ENCODE results near the gene BLTP3A.
"Not testable (repeated sequence)": the region's sequence is repeated elsewhere in the genome, so short reads cannot be mapped to it uniquely, and the experiment has no call there.

Gene BLTP3A

DNA sequence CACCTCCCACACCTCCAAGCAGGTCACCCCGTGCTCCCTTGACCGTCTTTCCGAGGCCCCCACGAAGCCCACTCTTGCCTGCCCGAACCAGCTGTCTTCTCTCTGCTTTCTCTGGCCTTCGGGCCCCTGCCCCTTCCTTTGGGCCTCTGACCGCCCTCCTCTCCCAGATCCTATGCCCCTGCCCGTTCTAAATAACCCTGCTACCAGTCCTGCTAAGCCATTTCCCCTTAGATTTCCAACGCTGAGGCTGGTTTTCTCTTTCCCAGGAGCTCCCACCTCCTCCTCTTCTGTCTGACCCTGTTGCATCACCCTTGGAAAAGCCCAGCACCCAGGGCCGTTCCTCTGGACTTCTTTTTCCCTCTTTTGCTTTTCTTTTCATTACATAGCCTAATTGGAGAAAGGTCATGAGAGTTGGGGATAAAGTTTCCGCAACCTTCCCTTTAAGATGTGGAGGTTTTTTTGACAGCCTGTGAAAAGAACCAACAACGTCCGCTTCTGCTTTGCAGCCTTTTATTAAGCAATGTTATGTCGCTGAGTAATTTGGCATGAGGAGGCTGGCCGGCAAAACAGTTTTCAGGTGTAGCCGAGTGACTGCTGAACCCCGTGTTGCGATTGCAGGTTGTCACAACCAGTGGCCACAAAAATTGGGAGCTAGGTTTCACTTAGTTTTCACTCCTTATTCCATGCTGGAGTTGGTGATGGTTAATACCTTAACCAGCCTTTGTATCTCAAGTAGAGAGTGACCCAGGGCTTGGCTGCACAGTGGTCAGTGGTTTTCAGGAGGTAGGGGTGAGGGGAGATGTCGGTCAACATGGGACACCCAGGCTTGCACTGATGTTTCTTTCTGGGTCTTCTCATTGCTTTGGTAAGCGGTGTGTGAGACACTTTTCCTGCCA is 970 bp downstream of the BLTP3A start:
- DNase-seq: peak in 1 of 5 experiments; percentile 54

DNA sequence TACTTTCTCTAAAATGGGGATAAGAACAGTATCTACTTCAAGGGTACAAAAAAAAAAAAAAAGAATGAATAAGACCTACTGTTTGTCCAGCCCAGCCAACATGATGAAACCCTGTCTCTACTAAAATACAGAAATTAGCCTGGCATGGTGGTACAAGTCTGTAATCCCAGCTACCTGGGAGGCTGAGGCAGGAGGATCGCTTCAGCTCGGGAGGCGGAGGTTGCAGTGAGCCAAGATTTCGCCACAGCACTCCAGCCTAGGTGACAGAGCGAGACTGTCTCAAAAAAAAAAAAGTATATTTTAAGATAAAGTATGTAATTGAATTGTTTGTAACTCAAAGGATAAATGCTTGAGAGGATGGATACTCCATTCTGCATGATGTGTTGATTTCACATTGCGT is 2.0 kb downstream of the BLTP3A start:
- no peak for DNase-seq

DNA sequence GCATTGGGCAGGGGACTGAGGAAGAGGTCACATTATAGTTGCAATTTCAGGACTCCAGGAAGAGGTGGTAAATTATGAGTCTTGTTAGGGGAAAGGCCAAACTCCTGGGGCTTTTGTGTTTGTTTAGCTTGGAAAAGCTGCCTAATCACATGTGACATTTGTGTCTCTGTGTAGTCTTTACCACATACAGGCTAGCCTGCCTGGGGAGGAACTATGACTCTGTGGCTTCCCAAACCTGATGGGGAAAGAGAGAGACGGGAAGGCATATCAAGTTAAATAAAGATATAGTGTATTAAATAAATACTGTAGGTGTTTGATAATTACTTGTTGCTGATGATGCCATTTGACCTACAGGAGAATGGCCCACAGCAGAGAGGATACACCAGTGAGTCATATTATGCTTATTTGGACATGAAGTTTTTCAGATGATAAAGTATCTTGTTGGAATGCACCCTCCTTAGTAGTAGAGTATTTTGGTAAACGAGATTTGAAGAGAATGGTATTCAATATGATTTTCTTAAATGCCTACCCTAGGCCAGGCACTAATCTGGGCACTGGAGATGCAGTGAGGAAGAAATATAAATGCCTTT is 4.0 kb downstream of the BLTP3A start:
- DNase-seq: no peak

DNA sequence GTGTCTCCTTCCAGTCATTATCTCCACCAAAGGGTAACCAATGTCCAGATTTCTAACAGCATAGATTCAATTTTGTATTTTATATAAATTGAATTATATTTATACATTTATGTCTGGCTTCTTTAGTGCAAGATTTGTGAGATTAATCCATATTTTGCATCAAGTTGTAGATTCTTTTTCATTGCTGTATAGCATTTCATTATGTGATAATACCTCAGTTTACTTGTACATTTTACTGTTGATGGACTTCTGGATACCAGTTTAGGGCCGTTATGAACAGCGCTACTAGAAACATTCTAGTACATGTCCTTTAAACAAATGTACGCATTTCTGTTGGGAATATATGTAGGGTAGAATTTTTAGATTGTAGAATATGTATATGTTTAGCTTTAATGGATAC is 6.2 kb downstream of the BLTP3A start:
- DNase-seq: no peak

DNA sequence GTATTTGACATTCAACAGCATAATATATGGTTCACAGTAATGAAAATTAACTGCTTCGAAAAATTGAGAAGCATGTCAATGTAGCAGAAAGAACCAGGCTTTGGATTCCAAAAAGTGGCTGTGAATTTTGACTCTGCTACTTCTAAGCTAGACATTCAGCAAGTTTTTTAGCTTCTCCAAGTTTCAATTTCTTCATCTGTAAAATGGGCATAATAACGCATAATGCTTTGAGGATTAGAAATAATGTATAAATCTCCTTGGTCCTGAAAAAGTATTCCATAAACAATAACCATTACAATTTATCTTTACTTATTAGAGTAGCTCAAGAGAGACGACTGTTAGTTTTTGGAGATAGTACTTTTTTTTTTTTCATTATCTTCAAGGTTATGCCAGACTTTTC is 7.7 kb downstream of the BLTP3A start:
- no peak for DNase-seq

DNA sequence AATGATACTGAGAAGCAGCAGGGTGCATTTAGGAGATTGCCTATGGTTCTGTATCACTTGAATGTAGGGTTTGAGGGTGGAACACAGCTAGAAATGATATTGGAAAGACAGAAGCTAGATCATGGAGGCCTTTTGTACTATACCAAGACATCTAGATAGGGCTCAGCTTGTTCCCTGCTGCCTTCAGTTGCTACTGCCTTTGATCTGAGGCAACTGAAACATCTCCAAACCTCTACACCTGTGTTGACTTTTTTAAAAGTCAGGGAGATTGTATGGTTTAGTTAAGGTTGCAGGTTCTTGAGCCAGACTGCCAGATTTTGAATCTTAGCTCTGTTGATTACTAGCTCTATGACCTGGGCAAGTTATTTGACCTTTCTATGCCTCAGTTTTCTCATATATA is 12.7 kb downstream of the BLTP3A start:
- DNase-seq: no peak

DNA sequence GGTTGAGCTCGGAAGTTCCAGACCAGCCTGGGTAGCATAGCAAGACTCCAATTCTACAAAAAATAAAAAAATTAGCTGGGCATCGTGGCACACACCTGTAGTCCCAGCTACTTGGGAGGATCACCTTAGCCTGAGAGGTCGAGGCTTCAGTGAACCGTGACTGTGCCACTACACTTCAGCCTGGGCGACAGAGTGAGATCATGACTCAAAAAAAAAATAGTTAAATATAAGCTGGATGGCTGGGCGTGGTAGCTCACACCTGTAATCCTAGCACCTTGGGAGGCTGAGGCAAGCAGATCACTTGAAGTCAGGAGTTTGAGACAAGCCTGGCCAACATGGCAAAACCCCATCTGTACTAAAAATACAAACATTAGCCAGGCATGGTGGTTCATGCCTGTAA is 13.2 kb downstream of the BLTP3A start:
- not testable (repeated sequence) for DNase-seq

DNA sequence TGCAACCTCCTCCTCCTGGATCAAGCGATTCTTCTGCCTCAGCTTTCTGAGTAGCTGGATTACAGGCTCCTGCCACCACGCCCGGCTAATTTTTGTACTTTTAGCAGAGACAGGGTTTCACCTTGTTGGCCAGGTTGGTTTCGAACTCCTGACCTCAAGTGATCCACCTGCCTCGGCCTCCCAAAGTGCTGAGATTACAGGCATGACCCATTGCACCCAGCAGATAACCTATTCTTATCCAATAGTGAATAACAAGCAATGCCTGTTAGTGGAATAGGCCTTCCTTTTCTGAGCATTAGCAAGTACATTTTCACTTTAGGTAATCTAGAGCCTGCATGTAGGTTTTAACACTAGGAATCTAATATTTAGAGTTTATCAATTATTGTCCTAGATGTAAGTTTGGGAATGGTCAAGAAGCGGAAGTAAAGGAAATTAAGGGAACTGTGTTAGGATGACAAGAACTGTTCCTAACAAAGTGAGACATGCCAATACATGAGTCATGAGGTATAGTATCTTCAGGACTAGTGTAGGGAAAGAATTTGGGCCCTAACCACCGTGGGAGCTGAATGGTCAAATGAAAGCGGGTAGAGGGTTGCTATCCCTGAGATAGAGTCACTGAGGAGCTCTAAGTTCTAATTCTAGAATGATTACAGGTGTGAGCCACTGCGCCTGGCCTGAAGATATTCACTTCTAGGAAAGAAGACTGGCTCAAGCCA is 15.0 kb downstream of the BLTP3A start:
- no peak for DNase-seq

DNA sequence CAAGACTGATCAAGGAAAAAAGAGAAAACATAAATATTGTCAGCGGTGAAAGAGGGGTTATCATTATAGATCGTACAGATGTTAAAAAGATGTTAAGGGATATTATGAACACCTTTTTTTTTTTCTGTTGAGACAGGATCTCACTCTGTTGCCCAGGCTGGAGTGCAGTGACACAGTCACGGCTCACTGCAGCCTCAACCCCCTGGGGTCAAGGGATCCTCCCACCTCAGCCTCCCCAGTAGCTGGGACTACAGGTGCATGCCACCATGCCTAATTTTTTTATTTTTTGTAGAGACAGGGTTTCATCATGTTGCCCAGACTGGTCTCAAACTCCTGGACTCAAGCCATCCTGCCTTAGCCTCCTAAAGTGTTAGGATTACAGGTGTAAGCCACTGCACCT is 16.6 kb downstream of the BLTP3A start:
- not testable (repeated sequence) for DNase-seq

DNA sequence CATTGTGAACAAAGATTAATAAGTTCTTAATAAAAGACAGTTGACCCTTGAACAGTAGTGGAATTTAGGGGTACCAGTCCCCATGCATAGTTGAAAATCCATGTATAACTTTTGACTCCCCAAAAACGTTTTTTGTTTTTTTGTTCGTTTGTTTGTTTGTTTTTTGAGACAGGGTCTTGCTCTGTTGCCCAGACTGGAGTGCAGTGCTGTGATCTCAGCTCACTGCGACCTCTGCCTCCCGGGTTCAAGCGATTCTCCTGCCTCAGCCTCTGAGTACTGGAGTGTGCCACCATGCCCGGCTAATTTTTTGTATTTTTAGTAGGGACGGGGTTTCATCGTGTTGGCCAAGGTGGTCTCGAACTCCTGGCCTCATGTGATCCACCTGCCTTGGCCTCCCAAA is 17.5 kb downstream of the BLTP3A start:
- not testable (repeated sequence) for DNase-seq

DNA sequence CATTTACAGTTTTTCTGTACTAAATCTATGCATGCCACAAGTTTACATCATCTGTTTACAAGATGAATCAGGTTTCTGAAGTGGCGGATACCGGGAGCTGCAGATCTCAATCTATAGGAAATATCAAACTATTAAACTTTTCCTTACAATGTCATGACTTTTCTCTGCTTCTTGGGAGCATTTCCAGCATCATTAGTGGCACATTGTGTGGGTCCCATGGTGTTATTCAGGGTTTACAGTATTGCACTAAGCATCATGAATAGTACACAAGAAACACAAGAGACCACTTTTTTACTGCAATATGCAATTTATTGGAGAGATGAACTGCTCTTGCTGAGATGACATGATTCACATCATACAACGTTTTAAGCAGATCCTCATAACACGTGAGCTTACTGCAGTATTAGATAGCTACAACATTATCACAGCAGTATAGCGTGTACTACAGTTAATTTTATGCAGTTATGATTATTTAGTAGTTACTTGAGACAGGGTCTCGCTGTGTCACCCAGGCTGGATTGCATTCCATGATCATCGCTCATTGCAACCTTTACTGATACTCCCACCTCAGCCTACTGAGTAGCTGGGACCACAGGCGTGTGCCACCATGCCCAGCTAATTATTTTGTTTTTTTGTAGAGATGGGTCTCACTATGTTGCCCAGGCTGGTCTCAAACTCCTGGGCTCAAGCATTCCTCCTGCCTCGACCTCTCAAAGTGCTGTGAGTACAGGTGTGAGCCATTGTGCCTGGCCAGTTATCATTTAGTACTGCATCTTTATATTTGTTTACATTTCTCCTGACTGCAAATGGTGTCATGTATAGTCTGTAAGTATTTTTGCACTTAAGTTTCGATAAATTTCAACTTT is 18.4 kb downstream of the BLTP3A start:
- no peak for DNase-seq

DNA sequence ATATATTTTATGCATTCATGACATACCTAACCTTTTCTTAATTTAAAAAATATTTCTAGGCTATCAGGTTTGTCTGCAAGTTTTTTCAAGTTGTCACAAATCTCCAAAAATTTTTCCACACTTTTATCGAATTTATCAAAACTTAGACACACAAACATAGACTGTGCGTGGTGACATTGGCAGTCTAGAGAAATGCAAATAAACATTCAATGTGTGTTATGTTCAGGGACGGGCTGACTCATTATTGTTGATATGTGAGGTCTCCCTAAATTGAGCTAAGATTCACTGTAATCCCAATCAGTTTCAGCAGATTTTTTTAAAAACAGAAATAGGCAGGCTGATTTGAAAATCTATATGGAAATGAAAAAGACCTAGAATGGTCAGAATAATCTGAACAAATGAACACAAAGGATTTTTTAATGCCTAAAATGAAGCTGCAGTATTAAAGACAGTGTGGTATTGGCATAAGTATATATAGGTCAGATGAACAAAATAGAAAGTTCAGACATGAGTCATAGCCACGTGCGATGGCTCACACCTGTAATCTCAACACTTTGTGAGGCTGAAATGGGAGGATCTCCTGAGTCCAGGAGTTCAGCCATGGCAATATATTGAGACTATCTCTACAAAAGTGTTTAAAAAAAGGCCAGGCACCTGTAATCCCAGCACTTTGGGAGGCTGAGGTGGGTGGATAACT is 19.2 kb downstream of the BLTP3A start:
- peak in 1 of 5 experiments; percentile 57 for DNase-seq

DNA sequence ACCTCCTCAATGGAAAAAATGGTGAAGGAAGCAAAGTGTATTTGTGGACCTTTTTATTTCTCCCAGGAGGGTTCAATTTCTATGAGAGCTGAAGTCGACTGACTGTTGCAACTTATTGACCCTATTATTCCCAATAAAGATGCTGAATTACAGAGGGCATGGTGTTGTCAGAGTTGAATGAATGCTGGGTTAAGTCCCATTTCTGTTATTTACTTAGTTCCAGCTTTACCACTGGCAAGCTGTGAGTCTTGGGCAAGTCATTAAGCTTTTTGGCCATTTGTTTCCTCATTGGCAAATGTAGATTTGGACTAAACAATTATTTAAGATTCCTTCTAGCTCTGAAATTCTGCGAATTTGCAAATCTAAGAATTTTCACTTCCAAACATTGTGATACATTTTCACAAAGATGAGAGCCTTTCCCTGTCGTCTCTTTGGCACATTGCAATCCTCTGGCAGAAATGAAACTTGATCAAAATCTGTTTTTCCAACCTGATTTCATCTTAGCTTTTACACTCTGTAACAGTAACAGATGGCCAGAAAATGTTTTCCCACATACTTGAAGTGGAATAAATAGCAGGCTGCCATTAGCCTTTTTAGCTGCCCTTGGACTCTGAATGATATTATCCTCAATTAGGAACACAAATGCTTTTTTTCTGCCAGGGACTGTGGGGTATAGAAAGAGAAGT is 21.3 kb downstream of the BLTP3A start:
- no peak for DNase-seq

DNA sequence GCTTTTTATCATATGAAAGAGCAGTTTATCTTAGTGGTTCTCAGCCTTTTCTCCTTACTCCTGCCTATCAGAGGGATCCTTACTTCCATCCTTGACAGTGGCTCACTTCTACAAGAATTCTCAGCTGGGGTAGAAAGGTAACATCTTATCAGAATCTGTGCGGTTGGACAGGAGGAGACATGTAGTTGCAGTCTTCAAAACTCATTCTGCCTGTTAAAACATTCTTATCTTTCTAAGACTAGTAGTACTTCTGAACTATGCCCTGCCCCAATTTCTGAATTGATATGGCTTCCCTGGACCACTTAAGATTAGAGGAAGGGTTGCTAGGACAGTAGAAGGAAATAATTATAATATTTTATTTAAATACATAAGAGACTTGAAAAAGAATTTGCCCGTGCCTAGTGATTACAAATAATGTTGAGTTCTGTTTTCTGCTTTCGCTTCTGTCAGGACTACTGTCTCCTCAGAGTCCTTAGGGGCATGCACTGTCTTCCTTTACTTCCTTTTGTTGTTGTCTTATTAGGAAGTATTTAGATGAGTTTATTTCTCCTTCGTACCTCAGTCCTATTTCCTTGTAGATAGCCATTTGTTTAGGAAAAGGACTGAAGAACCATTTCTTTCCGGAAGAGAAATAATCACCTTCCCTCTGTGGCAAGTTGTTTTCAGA is 24.9 kb downstream of the BLTP3A start:
- DNase-seq: no peak

DNA sequence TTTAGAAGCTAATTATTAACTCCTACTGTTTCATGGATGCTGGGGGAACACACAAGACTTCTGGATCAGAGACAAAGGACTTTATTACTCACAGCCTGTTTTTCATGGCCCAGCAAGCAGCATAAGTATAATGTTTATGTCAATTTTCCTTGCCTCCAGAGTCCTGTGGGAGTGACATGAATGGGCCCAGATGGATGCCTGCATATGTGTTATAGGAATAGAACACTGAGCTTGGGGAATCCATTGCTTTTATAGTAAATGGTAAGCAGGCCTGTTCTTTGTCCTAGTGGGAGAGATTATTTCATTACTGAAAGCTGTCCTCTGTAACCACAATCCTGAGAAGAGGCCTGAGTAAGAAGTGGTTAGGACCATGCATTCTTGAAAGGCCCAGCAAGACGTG is 25.6 kb downstream of the BLTP3A start:
- no peak for DNase-seq

DNA sequence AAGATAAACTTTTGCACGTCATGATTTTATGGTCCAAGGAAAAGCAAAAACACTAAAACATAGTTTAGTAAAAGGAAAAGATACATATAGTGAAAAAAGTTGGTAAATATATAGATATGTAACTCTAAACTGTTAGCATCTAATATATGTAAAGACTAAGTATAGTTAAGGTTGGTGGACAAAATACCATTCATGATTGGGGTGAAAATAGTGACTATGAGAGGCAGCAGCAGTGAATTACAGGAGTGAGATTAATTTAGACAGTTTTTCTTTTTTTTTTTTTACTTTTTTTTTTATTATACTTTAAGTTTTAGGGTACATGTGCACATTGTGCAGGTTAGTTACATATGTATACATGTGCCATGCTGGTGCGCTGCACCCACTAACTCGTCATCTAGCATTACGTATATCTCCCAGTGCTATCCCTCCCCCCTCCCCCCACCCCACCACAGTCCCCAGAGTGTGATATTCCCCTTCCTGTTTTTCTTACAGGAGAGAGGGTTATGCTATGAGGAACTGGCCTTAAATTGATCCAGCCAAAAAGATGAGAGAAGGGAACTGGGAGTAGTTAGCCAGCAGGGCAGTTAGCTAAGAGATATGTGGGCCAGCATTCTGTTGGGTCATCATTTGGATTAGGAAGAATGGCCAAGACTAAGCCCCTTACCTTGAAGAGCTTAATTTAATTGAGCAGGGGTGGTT is 27.1 kb downstream of the BLTP3A start:
- not testable (repeated sequence) for DNase-seq

DNA sequence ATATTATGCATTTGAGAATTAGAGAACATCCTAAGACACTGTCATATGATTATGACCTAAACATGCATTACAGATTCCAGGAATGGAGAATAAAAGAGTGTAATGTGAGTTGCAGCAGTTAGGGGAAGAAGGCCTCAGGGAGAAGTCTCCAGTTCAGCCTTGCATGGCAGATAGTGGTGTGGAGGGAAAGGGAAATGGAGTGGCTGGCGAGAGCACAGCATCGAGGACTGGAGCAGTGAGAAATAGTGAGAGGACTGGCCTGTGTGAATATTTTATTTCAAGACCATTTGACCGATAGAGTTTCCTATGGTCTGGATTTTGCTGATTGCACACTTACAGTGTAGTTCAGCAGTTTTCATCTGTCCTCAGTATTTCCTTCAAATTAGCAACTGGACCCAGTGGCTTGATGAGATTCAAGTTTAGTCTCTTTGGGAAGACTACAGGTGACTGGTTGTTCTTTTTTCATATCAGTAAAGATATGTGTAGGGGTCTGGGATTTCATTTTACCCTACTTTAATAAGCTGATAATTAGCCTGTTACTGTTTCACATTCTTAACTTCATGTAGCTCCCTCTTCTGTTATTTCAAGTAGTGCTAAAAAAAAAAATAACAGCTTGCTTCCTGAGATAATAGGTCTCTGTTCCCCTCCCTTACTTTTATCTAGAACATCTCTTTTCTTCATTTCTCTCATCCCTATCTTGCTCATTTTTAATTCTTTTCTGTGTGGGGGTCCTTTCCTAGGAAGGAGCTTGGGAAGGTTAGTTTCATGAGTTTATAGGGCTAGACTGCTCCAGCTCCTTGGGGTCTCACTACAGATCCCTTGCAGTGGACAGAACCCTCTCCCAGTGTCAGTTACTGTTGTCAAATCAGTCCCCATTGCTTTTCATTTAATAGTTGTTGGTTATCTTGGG is 27.9 kb downstream of the BLTP3A start:
- no peak for DNase-seq

DNA sequence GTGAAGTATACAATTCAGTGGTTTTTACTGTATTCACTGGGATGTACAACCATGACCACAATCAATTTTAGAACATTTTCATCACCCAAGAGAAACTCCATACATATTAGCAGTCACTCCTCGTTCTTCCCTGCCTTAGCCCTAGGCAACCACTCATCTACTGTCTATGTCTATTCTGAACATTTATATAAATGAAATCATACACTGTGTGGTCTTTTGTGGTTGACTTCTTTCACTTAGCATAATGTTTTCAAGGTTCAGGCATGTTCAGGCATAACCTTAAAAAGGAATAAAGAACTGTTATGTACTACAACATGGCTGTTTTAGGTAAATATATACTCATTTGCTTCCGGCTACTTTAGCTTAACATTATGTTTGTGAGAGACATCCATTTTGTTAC is 37.3 kb downstream of the BLTP3A start:
- DNase-seq: no peak

DNA sequence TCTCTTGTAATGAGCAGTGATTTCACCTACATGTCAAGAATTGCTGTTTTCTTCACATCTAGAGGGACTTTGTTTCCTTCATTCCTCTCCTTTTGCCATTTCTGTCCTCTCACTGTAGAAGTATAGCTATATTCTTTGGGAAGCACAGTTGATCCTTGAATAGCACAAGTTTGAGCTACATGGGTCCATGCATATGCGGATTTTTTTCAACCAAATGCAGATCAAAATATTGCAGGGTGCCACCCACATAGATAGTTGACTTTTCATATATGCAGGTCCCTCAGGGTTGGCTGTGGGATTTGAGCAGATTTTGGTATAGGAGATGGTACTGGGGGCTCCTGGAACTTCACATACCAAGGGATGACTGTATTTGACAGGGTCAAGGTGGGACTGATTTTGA is 41.1 kb downstream of the BLTP3A start:
- DNase-seq: no peak
